ENCODE results near the gene LCLAT1.

The LCLAT1 gene

GRCh38 chr2:30680121-30680520 lies 233.1 kb downstream of the LCLAT1 start:
- no peak for DNase-seq

GRCh38 chr2:30681022-30681421 lies 234.0 kb downstream of the LCLAT1 start:
- no peak for DNase-seq

- DNase-seq = no peak
These were observed 236.3 kb downstream of the LCLAT1 start for GRCh38 chr2:30683236-30683956.

- no peak for DNase-seq
These were observed 237.0 kb downstream of the LCLAT1 start for GRCh38 chr2:30684026-30684425.

- DNase-seq = no peak
These were observed 237.5 kb downstream of the LCLAT1 start for GRCh38 chr2:30684516-30684915.

GRCh38 chr2:30684996-30685395 lies 237.9 kb downstream of the LCLAT1 start:
- DNase-seq = no peak

GRCh38 chr2:30686000-30686399 lies 239.0 kb downstream of the LCLAT1 start:
- no peak for DNase-seq

GRCh38 chr2:30686669-30687068 lies 239.6 kb downstream of the LCLAT1 start:
- DNase-seq = no peak

- DNase-seq = no peak
These were observed 241.9 kb downstream of the LCLAT1 start for GRCh38 chr2:30688956-30689401.

GRCh38 chr2:30689496-30690125 lies 242.6 kb downstream of the LCLAT1 start:
- no peak for DNase-seq

- DNase-seq = no peak
These were observed 243.1 kb downstream of the LCLAT1 start for GRCh38 chr2:30690126-30690561.

- no peak for DNase-seq
These were observed 244.3 kb downstream of the LCLAT1 start for GRCh38 chr2:30691091-30691947.

GRCh38 chr2:30691948-30692828 lies 245.1 kb downstream of the LCLAT1 start:
- no peak for DNase-seq

- DNase-seq = no peak
These were observed 245.8 kb downstream of the LCLAT1 start for GRCh38 chr2:30692829-30693275.

All from activated CD4-positive, CD25-positive, alpha-beta regulatory T cell treated with anti-CD3 and anti-CD28 coated beads, Interleukin-2, amount 50 U/mL, for 72 hours (primary cell).